ENCODE data around the gene SYNPO2. TPM values are rescaled to one million over a fixed set of nuclear protein-coding genes. Genes with fewer than 3 reads are reported as not detected.

SYNPO2 gene
- total RNA-seq, 2 experiments from 2014 or later = 0.12 to 0.19 TPM

- H3K36me3 Mint-ChIP-seq = no peaks in the 10 kb centered on the region
- ChIA-PET POLR2A (no interaction called here), CTCF (no interaction called here)
- H3K9me3 Mint-ChIP-seq = no peaks in the 10 kb centered on the region
- H3K4me1 Mint-ChIP-seq (ENCODE audit: low read depth) = no peaks in the 10 kb centered on the region
- DNase-seq = no peak
- H3K27me3 Mint-ChIP-seq = peaks cover 2% of the 10 kb centered on the region
- intact Hi-C loops (cut with micrococcal nuclease) = no loop called here
- H3K4me3 Mint-ChIP-seq = no peak overlapping the region
- no peak overlapping the region for H3K27ac Mint-ChIP-seq
Observed at GRCh38 chr4:118918388-118918787, 29.7 kb downstream of the SYNPO2 start.

- DNase-seq = no peak
- ChIA-PET CTCF (no interaction called here), POLR2A (no interaction called here)
- Mint-ChIP-seq H3K27me3 (no peaks in the 10 kb centered on the region), H3K4me3 (no peak overlapping the region), H3K36me3 (no peaks in the 10 kb centered on the region), H3K27ac (no peak overlapping the region), H3K9me3 (no peaks in the 10 kb centered on the region), H3K4me1 (ENCODE audit: low read depth) (no peaks in the 10 kb centered on the region)
- intact Hi-C loops (cut with micrococcal nuclease) = no loop called here
Observed at GRCh38 chr4:118920247-118920646, 31.6 kb downstream of the SYNPO2 start.

DNA sequence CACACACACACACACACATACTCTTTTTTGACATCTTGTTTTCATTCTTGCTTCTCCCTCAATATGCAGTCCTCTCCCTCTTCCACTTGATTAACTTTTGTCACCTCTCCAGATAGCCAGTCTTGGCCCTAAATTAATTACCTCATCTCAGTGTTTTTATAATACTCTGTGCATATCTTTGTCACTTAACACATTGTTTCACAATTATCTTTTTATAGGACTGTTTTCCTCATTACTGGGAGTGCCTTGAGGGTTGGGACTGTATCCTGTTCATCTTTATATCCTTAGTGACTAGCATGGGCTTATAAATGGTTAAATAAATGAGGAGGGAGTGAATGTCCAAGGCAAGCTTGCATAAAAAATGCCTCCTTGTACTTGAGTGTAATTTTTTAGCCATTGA is 33.1 kb downstream of the SYNPO2 start:
- Mint-ChIP-seq H3K4me3 (no peak overlapping the region), H3K27ac (no peak overlapping the region), H3K9me3 (no peaks in the 10 kb centered on the region), H3K36me3 (no peaks in the 10 kb centered on the region), H3K4me1 (ENCODE audit: low read depth) (no peaks in the 10 kb centered on the region), H3K27me3 (no peaks in the 10 kb centered on the region)
- CTCF ChIA-PET = no interaction called here
- intact Hi-C loops (cut with micrococcal nuclease) = no loop called here
- no peak for DNase-seq
- POLR2A ChIA-PET = no interaction called here

DNA sequence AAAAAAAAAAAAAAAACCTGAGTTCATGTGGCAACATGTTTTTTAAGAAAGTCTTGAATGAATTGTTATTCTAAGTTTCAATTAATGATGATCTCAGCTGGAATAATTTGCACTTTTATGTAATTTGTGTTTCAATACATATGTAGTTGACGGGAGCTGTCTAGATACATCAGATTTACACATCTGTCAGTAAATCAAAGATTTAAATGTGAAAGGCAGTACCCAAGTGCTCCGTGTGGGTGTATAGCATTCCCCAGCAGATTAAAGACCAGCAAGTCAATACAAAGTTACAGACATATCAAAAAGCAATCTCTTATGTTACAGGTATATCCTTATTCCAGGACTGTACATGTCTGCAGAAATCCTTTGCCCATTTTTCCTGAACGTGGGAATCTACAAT is 35.2 kb downstream of the SYNPO2 start:
- ChIA-PET POLR2A (interaction anchor here (0.7 kb wide), 1 partner anchor 26 kb away, joined by 7 read pairs; no protein-coding TSS in a partner anchor), CTCF (no interaction called here)
- Mint-ChIP-seq H3K27ac (no peak overlapping the region), H3K4me1 (ENCODE audit: low read depth) (no peaks in the 10 kb centered on the region), H3K9me3 (no peaks in the 10 kb centered on the region), H3K27me3 (no peaks in the 10 kb centered on the region), H3K4me3 (no peak overlapping the region), H3K36me3 (no peaks in the 10 kb centered on the region)
- no peak for DNase-seq
- intact Hi-C loops (cut with micrococcal nuclease) = no loop called here

DNA sequence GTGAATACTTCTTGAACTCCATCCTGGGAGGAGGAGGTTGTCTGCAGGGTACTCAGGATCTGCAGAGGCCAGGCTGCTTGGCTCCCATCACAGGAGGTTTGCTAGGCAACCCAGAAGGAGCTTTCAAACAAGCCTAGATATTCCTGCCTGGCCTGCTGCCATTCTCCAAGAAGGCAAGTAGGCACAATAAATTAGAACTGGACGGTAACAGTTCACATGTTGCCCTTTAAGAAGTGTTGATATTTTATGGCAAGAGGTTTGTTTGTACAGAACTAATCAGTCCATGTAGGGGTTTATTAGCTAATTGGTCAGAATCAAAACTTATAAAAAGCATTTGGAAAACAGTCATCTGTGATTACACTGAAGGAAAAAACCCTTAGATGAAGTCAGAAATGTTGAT is 39.3 kb downstream of the SYNPO2 start:
- Mint-ChIP-seq H3K4me1 (ENCODE audit: low read depth) (no peaks in the 10 kb centered on the region), H3K4me3 (no peak overlapping the region), H3K27ac (no peak overlapping the region), H3K36me3 (no peaks in the 10 kb centered on the region), H3K27me3 (peaks cover 2% of the 10 kb centered on the region), H3K9me3 (no peaks in the 10 kb centered on the region)
- ChIA-PET CTCF (no interaction called here), POLR2A (no interaction called here)
- DNase-seq = no peak
- intact Hi-C loops (cut with micrococcal nuclease) = no loop called here

DNA sequence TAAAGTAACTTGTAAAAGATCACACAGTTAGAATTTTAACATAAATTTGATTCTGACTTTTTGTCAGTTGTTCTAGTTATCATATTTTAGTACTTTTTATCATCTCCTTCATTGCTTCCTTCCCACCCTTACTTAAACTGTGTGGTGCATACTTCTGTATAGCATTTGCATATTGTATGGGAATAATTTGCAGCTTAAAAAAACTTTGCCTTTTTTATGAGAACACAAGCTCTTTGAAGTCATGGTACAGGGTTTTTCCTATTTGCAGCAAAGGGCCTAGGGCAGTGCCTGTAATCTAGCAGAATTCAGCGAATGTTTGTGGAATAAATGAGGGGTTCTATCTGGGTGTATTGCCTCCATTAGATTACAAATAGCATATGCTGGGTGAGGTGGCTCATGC is 41.6 kb downstream of the SYNPO2 start:
- Mint-ChIP-seq H3K27me3 (peaks cover 2% of the 10 kb centered on the region), H3K4me3 (no peak overlapping the region), H3K9me3 (no peaks in the 10 kb centered on the region), H3K36me3 (no peaks in the 10 kb centered on the region), H3K27ac (no peak overlapping the region), H3K4me1 (ENCODE audit: low read depth) (no peaks in the 10 kb centered on the region)
- POLR2A ChIA-PET = no interaction called here
- intact Hi-C loops (cut with micrococcal nuclease) = no loop called here
- CTCF ChIA-PET = no interaction called here
- DNase-seq = no peak

- H3K27me3 Mint-ChIP-seq = peaks cover 5% of the 10 kb centered on the region
- POLR2A ChIA-PET = no interaction called here
- intact Hi-C loops (cut with micrococcal nuclease) = no loop called here
- H3K36me3 Mint-ChIP-seq = no peaks in the 10 kb centered on the region
- H3K4me3 Mint-ChIP-seq = no peak overlapping the region
- no peak for DNase-seq
- CTCF ChIA-PET = no interaction called here
- H3K4me1 Mint-ChIP-seq (ENCODE audit: low read depth) = no peaks in the 10 kb centered on the region
- no peaks in the 10 kb centered on the region for H3K9me3 Mint-ChIP-seq
- H3K27ac Mint-ChIP-seq = no peak overlapping the region
Observed at GRCh38 chr4:118931786-118932185, 43.1 kb downstream of the SYNPO2 start.

DNA sequence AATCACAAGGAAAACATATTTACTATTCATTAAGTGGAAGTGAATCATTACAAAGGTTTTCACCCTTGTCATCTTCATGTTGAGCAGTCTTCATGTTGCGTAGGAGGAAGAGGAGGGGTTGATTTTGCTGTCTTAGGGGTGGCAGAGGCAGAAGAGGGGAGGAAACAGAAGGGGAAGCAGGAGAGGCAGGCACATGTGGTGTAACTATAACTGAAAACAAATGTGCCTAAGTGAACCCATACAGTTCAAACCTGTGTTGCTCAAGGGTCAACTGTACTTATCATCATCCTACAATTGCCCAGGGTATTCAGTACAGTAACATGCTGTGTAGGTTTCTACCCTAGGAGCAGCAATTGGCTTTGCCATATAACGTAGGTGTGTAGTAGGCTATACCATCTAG is 47.2 kb downstream of the SYNPO2 start:
- Mint-ChIP-seq H3K9me3 (no peaks in the 10 kb centered on the region), H3K27me3 (peaks cover 6% of the 10 kb centered on the region), H3K4me3 (no peak overlapping the region), H3K4me1 (ENCODE audit: low read depth) (no peaks in the 10 kb centered on the region), H3K27ac (no peak overlapping the region), H3K36me3 (no peaks in the 10 kb centered on the region)
- intact Hi-C loops (cut with micrococcal nuclease) = no loop called here
- no peak for DNase-seq
- CTCF ChIA-PET = no interaction called here
- POLR2A ChIA-PET = no interaction called here

DNA sequence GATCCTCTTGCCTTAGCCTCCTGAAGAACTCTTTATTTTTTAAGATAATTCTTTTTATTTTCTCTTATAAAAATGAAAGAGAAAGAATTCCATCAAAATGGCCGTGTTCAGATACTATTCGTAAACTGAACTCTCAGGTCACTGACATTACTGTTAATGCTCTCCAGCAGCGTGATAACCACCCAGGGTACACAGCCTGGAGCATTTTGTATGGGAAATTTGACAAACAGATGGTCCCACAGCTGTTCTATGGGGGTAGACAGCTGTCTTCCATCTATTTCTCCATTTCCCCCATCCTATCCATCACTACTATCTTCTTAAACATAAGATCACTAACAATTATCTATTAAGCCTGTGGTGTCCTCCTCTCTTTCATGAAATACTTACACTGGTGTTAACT is 47.8 kb downstream of the SYNPO2 start:
- H3K9me3 Mint-ChIP-seq = no peaks in the 10 kb centered on the region
- intact Hi-C loops (cut with micrococcal nuclease) = no loop called here
- no peak overlapping the region for H3K4me3 Mint-ChIP-seq
- ChIA-PET CTCF (no interaction called here), POLR2A (no interaction called here)
- H3K36me3 Mint-ChIP-seq = no peaks in the 10 kb centered on the region
- no peak for DNase-seq
- no peak overlapping the region for H3K27ac Mint-ChIP-seq
- H3K27me3 Mint-ChIP-seq = peaks cover 12% of the 10 kb centered on the region
- H3K4me1 Mint-ChIP-seq (ENCODE audit: low read depth) = no peaks in the 10 kb centered on the region

- H3K4me3 Mint-ChIP-seq = no peak overlapping the region
- no peaks in the 10 kb centered on the region for H3K4me1 Mint-ChIP-seq (ENCODE audit: low read depth)
- intact Hi-C loops (cut with micrococcal nuclease) = no loop called here
- ChIA-PET CTCF (no interaction called here), POLR2A (no interaction called here)
- H3K27ac Mint-ChIP-seq = no peak overlapping the region
- DNase-seq = no peak
- H3K36me3 Mint-ChIP-seq = no peaks in the 10 kb centered on the region
- H3K9me3 Mint-ChIP-seq = no peaks in the 10 kb centered on the region
- peaks cover 10% of the 10 kb centered on the region for H3K27me3 Mint-ChIP-seq
Observed at GRCh38 chr4:118939169-118939783, 50.6 kb downstream of the SYNPO2 start.

DNA sequence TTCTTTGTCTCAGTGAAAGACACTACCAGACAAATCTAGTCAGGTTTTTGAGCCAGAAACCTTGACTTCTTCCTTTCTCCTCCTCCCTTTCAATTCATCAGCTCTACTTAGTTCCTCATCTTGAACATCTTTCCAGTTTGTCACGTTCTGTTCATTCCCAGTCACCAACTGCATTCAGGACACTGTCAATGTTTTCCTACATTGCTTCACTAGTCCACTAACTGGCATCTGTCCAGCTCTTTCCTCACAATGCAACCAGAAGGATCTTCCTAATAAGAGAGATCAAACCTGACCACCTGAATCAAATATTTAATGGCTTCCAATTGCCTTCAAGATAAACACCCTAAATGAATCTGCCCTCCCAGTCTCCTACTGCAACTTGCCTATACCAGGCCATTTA is 52.5 kb downstream of the SYNPO2 start:
- DNase-seq = no peak
- Mint-ChIP-seq H3K4me3 (no peak overlapping the region), H3K9me3 (no peaks in the 10 kb centered on the region), H3K27me3 (peaks cover 8% of the 10 kb centered on the region), H3K36me3 (no peaks in the 10 kb centered on the region), H3K27ac (no peak overlapping the region), H3K4me1 (ENCODE audit: low read depth) (no peaks in the 10 kb centered on the region)
- CTCF ChIA-PET = interaction anchor here (0.8 to 1.4 kb wide), 3 partner anchors 28 to 200 kb away, joined by 3 read pairs; no protein-coding TSS in a partner anchor
- intact Hi-C loops (cut with micrococcal nuclease) = no loop called here
- POLR2A ChIA-PET = no interaction called here

GRCh38 chr4:118941799-118942198 is 53.1 kb downstream of the SYNPO2 start:
- intact Hi-C loops (cut with micrococcal nuclease) = no loop called here
- H3K9me3 Mint-ChIP-seq = no peaks in the 10 kb centered on the region
- no peaks in the 10 kb centered on the region for H3K4me1 Mint-ChIP-seq (ENCODE audit: low read depth)
- POLR2A ChIA-PET = no interaction called here
- no peak for DNase-seq
- CTCF ChIA-PET = no interaction called here
- H3K4me3 Mint-ChIP-seq = no peak overlapping the region
- H3K27ac Mint-ChIP-seq = no peak overlapping the region
- no peaks in the 10 kb centered on the region for H3K36me3 Mint-ChIP-seq
- H3K27me3 Mint-ChIP-seq = peaks cover 8% of the 10 kb centered on the region

- Mint-ChIP-seq H3K9me3 (no peaks in the 10 kb centered on the region), H3K4me3 (no peak overlapping the region), H3K27ac (no peak overlapping the region), H3K36me3 (no peaks in the 10 kb centered on the region), H3K4me1 (ENCODE audit: low read depth) (no peaks in the 10 kb centered on the region), H3K27me3 (peaks cover 8% of the 10 kb centered on the region)
- CTCF ChIA-PET = no interaction called here
- no peak for DNase-seq
- intact Hi-C loops (cut with micrococcal nuclease) = no loop called here
- POLR2A ChIA-PET = no interaction called here
Observed at GRCh38 chr4:118942465-118942864, 53.8 kb downstream of the SYNPO2 start.

- ChIA-PET CTCF (no interaction called here), POLR2A (no interaction called here)
- Mint-ChIP-seq H3K27ac (no peak overlapping the region), H3K9me3 (no peaks in the 10 kb centered on the region), H3K4me1 (ENCODE audit: low read depth) (no peaks in the 10 kb centered on the region), H3K4me3 (no peak overlapping the region), H3K27me3 (peaks cover 1% of the 10 kb centered on the region), H3K36me3 (no peaks in the 10 kb centered on the region)
- intact Hi-C loops (cut with micrococcal nuclease) = no loop called here
- no peak for DNase-seq
Observed at GRCh38 chr4:118947095-118947494, 58.4 kb downstream of the SYNPO2 start.
